HG02970 (cell line): ENCODE data around the gene IL3RA.
"Not testable (repeated sequence)": the region's sequence is repeated elsewhere in the genome, so short reads cannot be mapped to it uniquely, and the experiment has no call there.

Experiments
- ATAC-seq: cut with Tn5 transposase; IDR thresholded peaks from one replicate; pipeline ENCODE4 v1.9.1; 2021; ENCODE audit warnings: mild to moderate bottlenecking, moderate library complexity, moderate number of reproducible peaks; ENCODE audit not compliant: unreplicated experiment, low FRiP score

Gene IL3RA

GRCh38 chrX:1397001-1397400, 60.4 kb downstream of the IL3RA start:
- ATAC-seq: no peak

GRCh38 chrX:1397441-1398270, 61.1 kb downstream of the IL3RA start:
- ATAC-seq: no peak

- no peak for ATAC-seq
These were observed 62.1 kb downstream of the IL3RA start for GRCh38 chrX:1398431-1399340.

- ATAC-seq: no peak
These were observed 63.5 kb downstream of the IL3RA start for GRCh38 chrX:1400049-1400448.

- ATAC-seq: no peak
These were observed 64.3 kb downstream of the IL3RA start for GRCh38 chrX:1400742-1401471.

- ATAC-seq: no peak
These were observed 65.2 kb downstream of the IL3RA start for GRCh38 chrX:1401611-1402430.

GRCh38 chrX:1403228-1403627, 66.6 kb downstream of the IL3RA start:
- no peak for ATAC-seq

GRCh38 chrX:1403867-1404266, 67.3 kb downstream of the IL3RA start:
- ATAC-seq: not testable (repeated sequence)

GRCh38 chrX:1405769-1406168, 69.2 kb downstream of the IL3RA start:
- ATAC-seq: not testable (repeated sequence)

GRCh38 chrX:1407035-1407434, 70.5 kb downstream of the IL3RA start:
- ATAC-seq: no peak

GRCh38 chrX:1411326-1411725, 74.7 kb downstream of the IL3RA start:
- ATAC-seq: no peak

- ATAC-seq: no peak
These were observed 76.1 kb downstream of the IL3RA start for GRCh38 chrX:1412551-1413161.

GRCh38 chrX:1416327-1416784, 79.8 kb downstream of the IL3RA start:
- no peak for ATAC-seq

GRCh38 chrX:1416965-1417760, 80.6 kb downstream of the IL3RA start:
- ATAC-seq: no peak

GRCh38 chrX:1417921-1418771, 81.6 kb downstream of the IL3RA start:
- ATAC-seq: no peak

- ATAC-seq: no peak
These were observed 82.4 kb downstream of the IL3RA start for GRCh38 chrX:1418901-1419544.
